ENCODE results near the gene TCEA2. TPM values are rescaled to one million over a fixed set of nuclear protein-coding genes. Genes with fewer than 3 reads are reported as not detected.
A peak's percentile ranks its signal among the peaks of the same experiment; 100 is the strongest.

Gene TCEA2
- total and polyA plus RNA-seq, 9 of the 15 experiments (the other 6 are each of a cell fraction or from before 2014, with no cell fraction given): 1.4 to 28.7 (median 5.4) TPM

GRCh38 chr20:64107736-64108457, 44.9 kb downstream of the TCEA2 start (continued):
- TF ChIP-seq CREM (IDR thresholded peaks at IDR 0.05; ENCODE audit: low read depth) (peak; percentile 48; the same call in 1 of the 2 replicates), ZNF507 (tag; conservative IDR thresholded peaks at IDR 0.05) (no peak), TFAP4 (CRISPR knock-in tag; IDR thresholded peaks at IDR 0.05; ENCODE audit: borderline replicate concordance) (peak; percentile 40; the same call in 1 of the 2 replicates), PCBP1 (IDR thresholded peaks at IDR 0.05; ENCODE audit: low read depth, low read length, poor library complexity, severe bottlenecking) (no peak), ZNF311 (CRISPR knock-in tag; IDR thresholded peaks at IDR 0.05) (no peak), ZNF740 (CRISPR knock-in tag; IDR thresholded peaks at IDR 0.05) (no peak), ZNF740 (tag; IDR thresholded peaks at IDR 0.05) (no peak), VEZF1 (CRISPR knock-in tag; IDR thresholded peaks at IDR 0.05) (no peak), TCFL5 (CRISPR knock-in tag; conservative IDR thresholded peaks at IDR 0.05) (no peak), SAFB2 (IDR thresholded peaks at IDR 0.05; ENCODE audit: borderline replicate concordance, low read depth, low read length, severe bottlenecking) (no peak), TBL1XR1 (IDR thresholded peaks at IDR 0.05; ENCODE audit: low read length in 2 of 2) (no peak), KDM2B (CRISPR knock-in tag; IDR thresholded peaks at IDR 0.05) (no peak), ZNF668 (CRISPR knock-in tag; IDR thresholded peaks at IDR 0.05) (no peak), ESRRB (CRISPR knock-in tag; IDR thresholded peaks at IDR 0.05; ENCODE audit: borderline replicate concordance) (no peak), LEF1 (IDR thresholded peaks at IDR 0.05) (no peak), FOXP1 (CRISPR knock-in tag; IDR thresholded peaks at IDR 0.05) (no peak), ARNT (IDR thresholded peaks at IDR 0.05) (no peak)
- TF ChIP-seq, protein P1, sequence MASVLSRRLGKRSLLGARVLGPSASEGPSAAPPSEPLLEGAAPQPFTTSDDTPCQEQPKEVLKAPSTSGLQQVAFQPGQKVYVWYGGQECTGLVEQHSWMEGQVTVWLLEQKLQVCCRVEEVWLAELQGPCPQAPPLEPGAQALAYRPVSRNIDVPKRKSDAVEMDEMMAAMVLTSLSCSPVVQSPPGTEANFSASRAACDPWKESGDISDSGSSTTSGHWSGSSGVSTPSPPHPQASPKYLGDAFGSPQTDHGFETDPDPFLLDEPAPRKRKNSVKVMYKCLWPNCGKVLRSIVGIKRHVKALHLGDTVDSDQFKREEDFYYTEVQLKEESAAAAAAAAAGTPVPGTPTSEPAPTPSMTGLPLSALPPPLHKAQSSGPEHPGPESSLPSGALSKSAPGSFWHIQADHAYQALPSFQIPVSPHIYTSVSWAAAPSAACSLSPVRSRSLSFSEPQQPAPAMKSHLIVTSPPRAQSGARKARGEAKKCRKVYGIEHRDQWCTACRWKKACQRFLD (CRISPR knock-in tag; IDR thresholded peaks at IDR 0.05): no peak
- TF ChIP-seq, protein P2, sequence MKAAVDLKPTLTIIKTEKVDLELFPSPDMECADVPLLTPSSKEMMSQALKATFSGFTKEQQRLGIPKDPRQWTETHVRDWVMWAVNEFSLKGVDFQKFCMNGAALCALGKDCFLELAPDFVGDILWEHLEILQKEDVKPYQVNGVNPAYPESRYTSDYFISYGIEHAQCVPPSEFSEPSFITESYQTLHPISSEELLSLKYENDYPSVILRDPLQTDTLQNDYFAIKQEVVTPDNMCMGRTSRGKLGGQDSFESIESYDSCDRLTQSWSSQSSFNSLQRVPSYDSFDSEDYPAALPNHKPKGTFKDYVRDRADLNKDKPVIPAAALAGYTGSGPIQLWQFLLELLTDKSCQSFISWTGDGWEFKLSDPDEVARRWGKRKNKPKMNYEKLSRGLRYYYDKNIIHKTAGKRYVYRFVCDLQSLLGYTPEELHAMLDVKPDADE (conservative IDR thresholded peaks at IDR 0.05; ENCODE audit: control insufficient read depth, low read depth, low read length): no peak
- TF ChIP-seq, protein P3, sequence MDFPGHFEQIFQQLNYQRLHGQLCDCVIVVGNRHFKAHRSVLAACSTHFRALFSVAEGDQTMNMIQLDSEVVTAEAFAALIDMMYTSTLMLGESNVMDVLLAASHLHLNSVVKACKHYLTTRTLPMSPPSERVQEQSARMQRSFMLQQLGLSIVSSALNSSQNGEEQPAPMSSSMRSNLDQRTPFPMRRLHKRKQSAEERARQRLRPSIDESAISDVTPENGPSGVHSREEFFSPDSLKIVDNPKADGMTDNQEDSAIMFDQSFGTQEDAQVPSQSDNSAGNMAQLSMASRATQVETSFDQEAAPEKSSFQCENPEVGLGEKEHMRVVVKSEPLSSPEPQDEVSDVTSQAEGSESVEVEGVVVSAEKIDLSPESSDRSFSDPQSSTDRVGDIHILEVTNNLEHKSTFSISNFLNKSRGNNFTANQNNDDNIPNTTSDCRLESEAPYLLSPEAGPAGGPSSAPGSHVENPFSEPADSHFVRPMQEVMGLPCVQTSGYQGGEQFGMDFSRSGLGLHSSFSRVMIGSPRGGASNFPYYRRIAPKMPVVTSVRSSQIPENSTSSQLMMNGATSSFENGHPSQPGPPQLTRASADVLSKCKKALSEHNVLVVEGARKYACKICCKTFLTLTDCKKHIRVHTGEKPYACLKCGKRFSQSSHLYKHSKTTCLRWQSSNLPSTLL (IDR thresholded peaks at IDR 0.05): no peak
